NCI-H1694 (cell line): ENCODE data around the gene APCDD1L.
"Not testable (repeated sequence)": the region's sequence is repeated elsewhere in the genome, so short reads cannot be mapped to it uniquely, and the experiment has no call there.

Source experiments
- DNase-seq: peaks from one replicate; lab custom pipeline; 2025; lab: John Stamatoyannopoulos, UW

The APCDD1L gene

DNA sequence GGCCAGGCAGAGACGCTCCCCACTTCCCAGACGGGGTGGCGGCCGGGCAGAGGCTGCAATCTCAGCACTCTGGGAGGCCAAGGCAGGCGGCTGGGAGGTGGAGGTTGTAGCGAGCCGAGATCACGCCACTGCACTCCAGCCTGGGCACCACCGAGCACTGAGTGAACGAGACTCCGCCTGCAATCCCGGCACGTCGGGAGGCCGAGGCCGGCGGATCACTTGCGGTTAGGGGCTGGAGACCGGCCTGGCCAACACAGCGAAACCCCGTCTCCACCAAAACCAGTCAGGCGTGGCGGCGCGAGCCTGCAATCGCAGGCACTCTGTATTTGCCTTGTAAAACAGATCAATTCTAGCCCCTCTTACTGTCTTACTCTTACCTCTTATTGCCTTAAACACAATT is 100.4 kb downstream of the APCDD1L start:
- DNase-seq, result not testable (repeated sequence)

- not testable (repeated sequence) for DNase-seq
Measured at GRCh38 chr20:58414216-58414615, 101.0 kb downstream of the APCDD1L start.
